GM12891 (cell line): ENCODE data around the gene RAB3GAP1.

Experiments used
- PAX5 ChIP-seq: IDR thresholded peaks from 2 replicates; pipeline ENCODE4 v1.6.1; 2011; ENCODE audit warnings: low read length, moderate library complexity, mild to moderate bottlenecking; ENCODE audit not compliant: insufficient read depth, severe bottlenecking
- POLR2A ChIP-seq: IDR thresholded peaks from 2 replicates; pipeline ENCODE4 v1.6.1; 2011; ENCODE audit warnings: low read depth, low read length, control low read depth
- POLR2AphosphoS5 ChIP-seq: IDR thresholded peaks from 2 replicates; pipeline ENCODE4 v1.6.1; 2011; ENCODE audit warnings: low read depth, low read length, control low read depth
- SPI1 ChIP-seq: IDR thresholded peaks from 2 replicates; pipeline ENCODE4 v1.6.1; 2011; ENCODE audit warnings: low read depth, low read length, control low read depth
- TAF1 ChIP-seq: IDR thresholded peaks from 2 replicates; pipeline ENCODE4 v1.6.1; 2011; ENCODE audit warnings: low read depth, low read length, control low read depth

GRCh38 chr2:135030826-135031225 lies 21.3 kb upstream of the RAB3GAP1 start:
- TF ChIP-seq POLR2A = no peak
- no peak for TF ChIP-seq POLR2AphosphoS5
- no peak for TF ChIP-seq TAF1
- no peak for TF ChIP-seq SPI1
- TF ChIP-seq PAX5 = no peak
